ACHN (cell line): Measurements from ENCODE around the gene FOXD4L1.
"Not testable (repeated sequence)": the region's sequence is repeated elsewhere in the genome, so short reads cannot be mapped to it uniquely, and the experiment has no call there.

ENCODE experiments used
- DNase-seq: peaks from one replicate; pipeline ENCODE4 v3.0.0-alpha.2; 2015
- in situ Hi-C: cut with HindIII; loops from 2 replicates; pipeline ENCODE4 v1.10.0; 2017; ENCODE audit warnings: low sequenced_read_pairs, low pct_ligation_motif_present, low pct_unique_long_range_greater_than_20kb

The FOXD4L1 gene

GRCh38 chr2:113498365-113498764, at the start of gene FOXD4L1:
Gene FOXD4L1, plus strand, starts transcription at chr2:113498665. Its CDS starts 592 bp downstream, at chr2:113499257.
- DNase-seq, in situ Hi-C loops: not testable (repeated sequence)

- in situ Hi-C loops = not testable (repeated sequence)
These were observed 32.7 kb upstream of the FOXD4L1 start for GRCh38 chr2:113465770-113466169.

GRCh38 chr2:113476688-113477368, 21.6 kb upstream of the FOXD4L1 start:
- in situ Hi-C loops, DNase-seq: not testable (repeated sequence)

More at GRCh38 chr2:113465770-113466169, 32.7 kb upstream of the FOXD4L1 start:
- DNase-seq = not testable (repeated sequence)

- DNase-seq = not testable (repeated sequence)
These were observed 1.9 kb upstream of the FOXD4L1 start for GRCh38 chr2:113496527-113496926.

GRCh38 chr2:113499019-113499885, 787 bp downstream of the FOXD4L1 start:
- DNase-seq, in situ Hi-C loops: not testable (repeated sequence)

More at GRCh38 chr2:113496527-113496926, 1.9 kb upstream of the FOXD4L1 start:
- in situ Hi-C loops = not testable (repeated sequence)

- in situ Hi-C loops, DNase-seq: not testable (repeated sequence)
These were observed 1.6 kb downstream of the FOXD4L1 start for GRCh38 chr2:113499886-113500722.

- DNase-seq, in situ Hi-C loops: not testable (repeated sequence)
These were observed 2.2 kb downstream of the FOXD4L1 start for GRCh38 chr2:113500723-113501038.

- DNase-seq, in situ Hi-C loops: not testable (repeated sequence)
These were observed 4.0 kb downstream of the FOXD4L1 start for GRCh38 chr2:113502216-113503093.

GRCh38 chr2:113503094-113504042, 4.9 kb downstream of the FOXD4L1 start:
- DNase-seq, in situ Hi-C loops: not testable (repeated sequence)

GRCh38 chr2:113504081-113504480, 5.6 kb downstream of the FOXD4L1 start:
- DNase-seq, in situ Hi-C loops: not testable (repeated sequence)

- DNase-seq, in situ Hi-C loops: not testable (repeated sequence)
These were observed 9.1 kb downstream of the FOXD4L1 start for GRCh38 chr2:113507394-113508140.

GRCh38 chr2:113508187-113508586, 9.7 kb downstream of the FOXD4L1 start:
- in situ Hi-C loops = not testable (repeated sequence)

GRCh38 chr2:113510913-113511312, 12.4 kb downstream of the FOXD4L1 start:
- in situ Hi-C loops, DNase-seq: not testable (repeated sequence)

More at GRCh38 chr2:113508187-113508586, 9.7 kb downstream of the FOXD4L1 start:
- DNase-seq = not testable (repeated sequence)

- DNase-seq, in situ Hi-C loops: not testable (repeated sequence)
These were observed 13.4 kb downstream of the FOXD4L1 start for GRCh38 chr2:113511859-113512258.

- DNase-seq, in situ Hi-C loops: not testable (repeated sequence)
These were observed 17.0 kb downstream of the FOXD4L1 start for GRCh38 chr2:113515457-113515856.

- DNase-seq, in situ Hi-C loops: not testable (repeated sequence)
These were observed 17.5 kb downstream of the FOXD4L1 start for GRCh38 chr2:113515995-113516394.
